EL (cell line): ENCODE measurements around the gene CABLES2.

Experiments
- DNase-seq: peaks from one replicate; pipeline ENCODE4 v3.0.0-alpha.2; 2016

Gene CABLES2

DNA sequence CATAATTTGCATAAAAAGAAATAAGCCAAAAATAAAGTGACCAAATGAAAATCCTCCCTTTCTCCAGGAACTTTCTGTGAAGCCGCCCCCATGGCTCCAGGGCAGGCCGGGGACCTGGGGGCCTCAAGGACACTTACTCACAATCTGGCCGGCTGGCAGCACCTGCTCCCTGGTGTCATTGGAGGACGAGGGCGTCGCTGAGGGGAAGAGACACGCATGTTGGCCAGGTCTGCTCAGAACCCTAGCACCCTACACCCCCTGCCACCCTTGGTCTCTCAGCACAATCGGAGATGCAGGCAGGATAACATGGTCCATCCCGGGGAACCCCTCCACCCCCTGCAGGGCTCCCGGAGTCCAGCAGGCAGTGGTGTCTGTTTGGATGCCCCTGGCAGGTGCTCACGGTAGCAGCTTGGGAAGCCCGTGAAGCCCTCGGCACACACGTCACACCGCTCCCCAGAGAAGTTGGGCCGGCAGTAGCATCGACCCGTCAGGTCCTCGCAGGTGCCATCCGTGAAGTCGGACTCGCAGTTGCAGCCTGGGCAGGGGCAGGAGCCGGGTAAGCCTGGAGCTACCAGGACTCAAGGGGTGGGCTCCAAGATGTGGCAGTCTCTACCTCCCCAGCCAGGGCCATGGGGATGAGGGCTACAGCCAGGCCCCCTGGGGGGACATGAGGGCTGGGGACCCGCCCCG is 61.3 kb downstream of the CABLES2 start:
- no peak for DNase-seq

DNA sequence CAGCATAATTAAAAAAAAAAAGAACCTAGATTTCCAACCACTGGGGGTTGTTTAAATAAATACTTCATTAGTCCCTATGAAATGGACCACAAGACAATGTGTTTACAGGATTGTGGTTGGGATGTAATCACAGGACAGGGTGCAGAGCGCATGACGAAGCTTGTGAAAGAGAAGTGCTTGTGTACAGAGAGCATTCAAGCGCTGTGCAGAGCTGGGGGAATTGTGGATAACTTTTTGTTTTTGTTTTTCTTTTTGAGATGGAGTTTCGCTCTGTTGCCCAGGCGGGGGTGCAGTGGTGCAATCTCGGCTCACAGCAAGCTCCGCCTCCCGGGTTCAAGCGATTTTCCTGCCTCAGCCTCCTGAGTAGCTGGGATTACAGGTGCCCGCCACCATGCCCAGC is 62.3 kb downstream of the CABLES2 start:
- DNase-seq = no peak

DNA sequence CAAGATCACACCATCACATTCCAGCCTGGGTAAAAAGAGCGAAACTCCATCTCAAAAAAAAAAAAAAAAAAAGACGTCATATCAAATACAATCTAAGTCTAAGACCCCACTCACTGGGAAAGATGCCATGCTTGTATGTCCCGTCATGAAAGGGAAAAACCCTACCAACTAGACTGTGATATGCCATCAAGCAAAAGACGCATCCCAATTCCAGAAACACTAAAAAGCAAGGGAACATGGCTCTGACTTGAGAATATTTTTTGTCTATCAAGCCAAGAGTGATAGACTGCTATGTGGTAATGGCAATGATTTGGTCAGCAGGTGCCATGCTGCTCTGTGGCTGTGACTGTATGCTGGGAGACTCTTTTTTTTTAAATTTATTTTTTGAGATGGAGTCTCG is 63.0 kb downstream of the CABLES2 start:
- no peak for DNase-seq

DNA sequence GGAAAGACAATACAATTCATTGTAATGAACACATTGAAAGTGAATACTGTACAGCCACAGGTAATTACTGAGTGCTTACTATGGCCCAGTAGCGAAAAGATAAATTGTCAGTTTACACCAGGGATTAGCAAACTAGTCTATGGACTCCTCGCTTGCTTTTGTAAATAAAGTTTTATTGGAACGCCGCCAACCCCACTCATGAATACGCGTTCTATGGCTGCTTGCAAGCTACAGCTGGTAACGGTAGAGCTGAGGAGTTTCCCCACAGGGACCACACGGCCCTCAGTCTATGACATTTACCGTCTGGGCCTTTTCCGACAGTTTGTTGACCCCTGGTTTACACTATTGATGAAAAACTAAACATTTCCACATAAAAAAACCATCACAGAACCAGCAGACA is 64.2 kb downstream of the CABLES2 start:
- DNase-seq = no peak

DNA sequence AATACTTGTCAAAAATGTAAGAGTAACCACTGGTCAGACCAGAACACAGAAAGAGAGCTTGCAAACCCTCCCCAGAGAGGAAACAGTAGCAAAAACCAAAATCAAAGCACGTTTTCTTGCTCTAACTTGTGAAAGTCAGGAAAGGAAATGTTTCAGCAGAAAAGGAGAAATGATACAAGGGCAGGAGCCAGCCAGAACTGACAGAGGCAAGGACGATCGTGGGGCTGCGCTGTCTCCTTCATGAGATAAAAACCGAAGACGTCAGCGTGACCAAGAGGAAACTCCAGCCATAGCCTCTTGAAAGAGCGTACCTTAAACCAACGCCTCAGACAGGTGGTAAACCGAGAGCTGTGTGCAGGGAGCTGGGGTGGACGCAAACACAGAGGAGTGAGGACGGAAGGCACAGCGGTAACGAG is 67.4 kb downstream of the CABLES2 start:
- no peak for DNase-seq
